Natural killer cell (primary cell): ENCODE measurements around the gene PPHLN1. TPM values are rescaled to one million over a fixed set of nuclear protein-coding genes. Genes with fewer than 3 reads are reported as not detected.

ENCODE experiments used
- ATAC-seq, 3 donors: fragments of 150-1000 bp in 2 of 3; fragments of 200-7000 bp in 1 of 3; cut with Tn5 transposase; 1 replicate in 1 of 3; 2 replicates in 2 of 3; pipeline ENCODE4 v1.10.0; 2021; ENCODE audit warnings: mild to moderate bottlenecking in 2 of 3, moderate library complexity in 2 of 3
- DNase-seq, 2 donors: peaks; one replicate each; pipeline versions ENCODE4 v3.0.0 to v3.0.0-alpha.2; 2013 to 2021; ENCODE audit warnings: mixed read lengths in 1 of 2
- H3K27ac ChIP-seq: one replicate; pipeline ENCODE4 v1.5.1; 2013; ENCODE audit warnings: mild to moderate bottlenecking, low read length
- H3K27me3 ChIP-seq: one replicate; pipeline ENCODE4 v1.6.1; 2013; ENCODE audit warnings: low read length; ENCODE audit not compliant: control insufficient read depth, insufficient read depth
- H3K36me3 ChIP-seq: one replicate; pipeline ENCODE4 v1.6.1; 2013; ENCODE audit warnings: low read length; ENCODE audit not compliant: control insufficient read depth, insufficient read depth
- H3K4me1 ChIP-seq: one replicate; pipeline ENCODE4 v1.6.1; 2013; ENCODE audit warnings: low read length; ENCODE audit not compliant: control insufficient read depth, insufficient read depth
- H3K4me3 ChIP-seq: one replicate; pipeline ENCODE4 v1.5.1; 2013; ENCODE audit warnings: low read length
- H3K9me3 ChIP-seq: one replicate; pipeline ENCODE4 v1.6.1; 2013; ENCODE audit warnings: low read length; ENCODE audit not compliant: control insufficient read depth, insufficient read depth
- H3K27ac Mint-ChIP-seq, 2 donors: one replicate each; pipeline ENCODE4 v1.8.0; 2022; ENCODE audit warnings: mild to moderate bottlenecking in 2 of 2, mixed read lengths in 2 of 2, moderate library complexity in 1 of 2
- H3K27me3 Mint-ChIP-seq, 2 donors: one replicate each; pipeline ENCODE4 v1.8.0; 2022; ENCODE audit warnings: low read depth in 2 of 2, mixed read lengths in 2 of 2
- H3K36me3 Mint-ChIP-seq: one replicate; pipeline ENCODE4 v1.8.0; 2022; ENCODE audit warnings: mixed read lengths
- H3K4me1 Mint-ChIP-seq, 2 donors: one replicate each; pipeline ENCODE4 v1.8.0; 2022; ENCODE audit warnings: mixed read lengths in 2 of 2
- H3K4me3 Mint-ChIP-seq: one replicate; pipeline ENCODE4 v1.8.0; 2022; ENCODE audit warnings: mild to moderate bottlenecking, moderate library complexity, mixed read lengths
- H3K9me3 Mint-ChIP-seq, 2 donors: one replicate each; pipeline ENCODE4 v1.8.0; 2022; ENCODE audit warnings: mixed read lengths in 2 of 2
- CTCF ChIP-seq: fragments of 200-600 bp; IDR thresholded peaks from one replicate; pipeline ENCODE4 v1.8.0; 2022; ENCODE audit warnings: antibody characterized with exemption
- WGBS: methylation state at CpG from one replicate; pipeline ENCODE4 v1.1.7; 2013; ENCODE audit warnings: missing lambda C conversion rate; ENCODE audit not compliant: insufficient coverage; 5-methylcytosine and 5-hydroxymethylcytosine counted together
- intact Hi-C: fragments of 100-400 bp; cut with micrococcal nuclease; formaldehyde crosslinking; loops from one replicate; pipeline ENCODE4 v1.14.2; 2022
- total RNA-seq, 4 donors: library from RNA; stranded (reverse); fragments of 120-200 nt in 1 of 4; gene quantifications; one replicate each; pipeline versions ENCODE4 v1.2.3 to v1.2.4, GENCODE V29; 2013 to 2022

PPHLN1 gene
- total RNA-seq, 3 donors from 2014 or later (not counting 1 experiment from before 2014, with no cell fraction given): 98.2 to 101 (median 101) TPM

GRCh38 chr12:42407306-42407705, 81.3 kb downstream of the PPHLN1 start:
- Histone ChIP-seq H3K27ac (no peak overlapping the region), H3K4me3 (no peak overlapping the region), H3K27me3 (no peaks in the 10 kb centered on the region), H3K4me1 (no peaks in the 10 kb centered on the region), H3K9me3 (no peaks in the 10 kb centered on the region), H3K36me3 (peaks cover 5% of the 10 kb centered on the region)
- ATAC-seq: no peak
- intact Hi-C loops: no loop called here
- DNase-seq: no peak
- Mint-ChIP-seq H3K9me3 (no peaks in the 10 kb centered on the region), H3K4me3 (no peak overlapping the region), H3K27me3 (no peaks in the 10 kb centered on the region), H3K36me3 (peaks cover 10% of the 10 kb centered on the region), H3K4me1 (peaks cover 14 to 16% of the 10 kb centered on the region in 2 donors), H3K27ac (no peak overlapping the region)
- no peak for TF ChIP-seq CTCF
- WGBS: 100% methylated on average over 1 of the region's 1 CpG

- no peaks in the 10 kb centered on the region for H3K9me3 ChIP-seq
- no peak overlapping the region for H3K27ac Mint-ChIP-seq
- no peaks in the 10 kb centered on the region for H3K27me3 Mint-ChIP-seq
- no peak overlapping the region for H3K27ac ChIP-seq
- no peaks in the 10 kb centered on the region for H3K27me3 ChIP-seq
- WGBS: no CpG with 5 or more reads among the region's 2 CpGs
- ATAC-seq (no peak), DNase-seq (no peak)
- H3K4me1 Mint-ChIP-seq: peaks cover 21 to 23% of the 10 kb centered on the region in 2 donors
- peaks cover 10% of the 10 kb centered on the region for H3K36me3 Mint-ChIP-seq
- H3K4me3 ChIP-seq: no peak overlapping the region
- no peaks in the 10 kb centered on the region for H3K9me3 Mint-ChIP-seq
- H3K36me3 ChIP-seq: peaks cover 3% of the 10 kb centered on the region
- TF ChIP-seq CTCF: no peak
- no peaks in the 10 kb centered on the region for H3K4me1 ChIP-seq
- intact Hi-C loops: no loop called here
- no peak overlapping the region for H3K4me3 Mint-ChIP-seq
Measured at GRCh38 chr12:42409471-42409870, 83.5 kb downstream of the PPHLN1 start.

GRCh38 chr12:42410340-42410739, 84.4 kb downstream of the PPHLN1 start:
- TF ChIP-seq CTCF: no peak
- Mint-ChIP-seq H3K4me3 (no peak overlapping the region), H3K27me3 (no peaks in the 10 kb centered on the region), H3K27ac (no peak overlapping the region), H3K9me3 (no peaks in the 10 kb centered on the region), H3K4me1 (peaks cover 18 to 26% of the 10 kb centered on the region in 2 donors), H3K36me3 (peaks cover 4% of the 10 kb centered on the region)
- Histone ChIP-seq H3K27me3 (no peaks in the 10 kb centered on the region), H3K36me3 (peaks cover 2% of the 10 kb centered on the region), H3K9me3 (no peaks in the 10 kb centered on the region), H3K4me3 (no peak overlapping the region), H3K4me1 (no peaks in the 10 kb centered on the region), H3K27ac (no peak overlapping the region)
- DNase-seq (no peak), ATAC-seq (no peak)
- 93% methylated on average over 1 of the region's 1 CpG for WGBS
- intact Hi-C loops: no loop called here

GRCh38 chr12:42420395-42420794, 94.4 kb downstream of the PPHLN1 start:
- no peak for TF ChIP-seq CTCF
- Histone ChIP-seq H3K9me3 (no peaks in the 10 kb centered on the region), H3K36me3 (peaks cover 2% of the 10 kb centered on the region), H3K4me1 (no peaks in the 10 kb centered on the region), H3K27me3 (no peaks in the 10 kb centered on the region), H3K4me3 (no peak overlapping the region), H3K27ac (no peak overlapping the region)
- DNase-seq (no peak), ATAC-seq (no peak)
- Mint-ChIP-seq H3K9me3 (no peaks in the 10 kb centered on the region), H3K27me3 (no peaks in the 10 kb centered on the region), H3K4me3 (no peak overlapping the region), H3K36me3 (no peaks in the 10 kb centered on the region), H3K4me1 (peaks cover 15 to 32% of the 10 kb centered on the region in 2 donors), H3K27ac (peak overlapping the region in 1 of 2 donors; percentile 5)
- 100% methylated on average over 2 of the region's 3 CpGs for WGBS
- intact Hi-C loops: no loop called here
